IPS-18c (cell line): ENCODE measurements around the gene RAET1E.
"Not testable (repeated sequence)": the region's sequence is repeated elsewhere in the genome, so short reads cannot be mapped to it uniquely, and the experiment has no call there.

Source experiments
- H3K4me3 ChIP-seq: 2 replicates; pipeline ENCODE4 v1.7.0; 2013; ENCODE audit warnings: low read depth, mild to moderate bottlenecking, low read length, moderate library complexity; ENCODE audit not compliant: insufficient read depth
- H3K9me3 ChIP-seq: one replicate; pipeline ENCODE4 v1.6.1; 2013; ENCODE audit warnings: mild to moderate bottlenecking, low read length, moderate library complexity; ENCODE audit not compliant: control insufficient read depth, insufficient read depth

RAET1E gene

DNA sequence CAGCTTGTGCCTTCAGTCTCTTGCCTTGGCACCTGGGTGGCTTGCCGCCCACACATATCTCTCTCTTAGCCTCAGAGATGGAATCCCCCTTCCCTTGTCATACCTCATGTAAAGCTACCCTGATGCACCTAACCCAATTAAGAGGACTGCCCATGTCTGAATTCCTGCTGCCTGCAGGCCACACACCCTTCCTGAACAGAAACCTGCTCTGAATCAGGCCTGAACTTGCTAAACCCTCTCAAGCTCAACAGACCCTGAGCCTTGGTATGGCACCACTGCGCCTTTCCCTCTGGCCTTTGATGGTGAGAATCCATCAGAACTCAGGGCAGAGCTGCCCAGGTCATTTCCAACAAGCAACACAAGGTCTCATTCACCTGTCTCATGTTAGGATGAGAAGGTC is 19.8 kb upstream of the RAET1E start:
- Histone ChIP-seq H3K9me3 (no peaks in the 10 kb centered on the region), H3K4me3 (no peak overlapping the region)

DNA sequence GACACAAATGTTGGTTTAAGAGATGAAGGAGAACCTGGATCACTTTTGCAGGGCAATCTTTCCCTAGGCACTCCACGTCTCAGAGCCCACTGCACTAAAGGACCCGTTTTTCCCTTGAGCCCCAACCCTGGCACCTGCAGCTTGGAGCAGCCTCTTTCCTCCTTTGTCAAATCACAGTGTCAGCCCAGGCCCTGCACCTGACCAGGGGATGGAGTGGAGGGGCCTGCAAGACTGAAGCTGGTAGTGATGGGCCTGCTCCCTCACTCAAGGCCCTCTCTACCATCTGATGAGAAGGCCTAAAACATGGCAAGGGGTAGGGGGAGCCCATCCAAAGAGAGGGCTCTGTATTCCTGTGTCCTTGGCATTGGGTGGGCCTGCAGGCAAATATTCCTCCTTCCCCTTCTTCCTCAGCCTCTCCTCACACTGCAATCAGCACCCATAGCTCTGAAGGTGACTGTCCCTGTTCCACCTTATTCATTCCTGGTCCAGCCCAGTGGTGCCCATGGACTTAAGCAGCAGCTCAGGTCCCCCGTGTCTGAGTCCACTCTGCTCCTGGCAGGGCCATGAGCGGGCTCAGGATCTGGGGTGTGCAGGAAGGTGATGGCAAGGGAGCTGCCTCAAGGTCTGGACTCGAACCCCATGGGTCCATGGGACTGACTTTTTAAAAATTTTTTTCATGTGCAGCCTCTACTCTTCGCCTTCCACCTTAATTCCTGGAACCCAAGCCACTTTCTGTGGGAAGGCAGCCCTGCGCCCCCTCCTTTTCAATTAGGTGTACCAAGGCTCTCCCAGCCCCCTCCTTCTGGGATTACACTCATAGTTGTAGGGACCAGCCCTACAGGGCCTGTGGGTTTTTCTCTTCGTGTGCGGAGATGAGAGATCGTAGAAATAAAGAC is 18.3 kb upstream of the RAET1E start:
- H3K4me3 ChIP-seq = no peak overlapping the region
- no peaks in the 10 kb centered on the region for H3K9me3 ChIP-seq

DNA sequence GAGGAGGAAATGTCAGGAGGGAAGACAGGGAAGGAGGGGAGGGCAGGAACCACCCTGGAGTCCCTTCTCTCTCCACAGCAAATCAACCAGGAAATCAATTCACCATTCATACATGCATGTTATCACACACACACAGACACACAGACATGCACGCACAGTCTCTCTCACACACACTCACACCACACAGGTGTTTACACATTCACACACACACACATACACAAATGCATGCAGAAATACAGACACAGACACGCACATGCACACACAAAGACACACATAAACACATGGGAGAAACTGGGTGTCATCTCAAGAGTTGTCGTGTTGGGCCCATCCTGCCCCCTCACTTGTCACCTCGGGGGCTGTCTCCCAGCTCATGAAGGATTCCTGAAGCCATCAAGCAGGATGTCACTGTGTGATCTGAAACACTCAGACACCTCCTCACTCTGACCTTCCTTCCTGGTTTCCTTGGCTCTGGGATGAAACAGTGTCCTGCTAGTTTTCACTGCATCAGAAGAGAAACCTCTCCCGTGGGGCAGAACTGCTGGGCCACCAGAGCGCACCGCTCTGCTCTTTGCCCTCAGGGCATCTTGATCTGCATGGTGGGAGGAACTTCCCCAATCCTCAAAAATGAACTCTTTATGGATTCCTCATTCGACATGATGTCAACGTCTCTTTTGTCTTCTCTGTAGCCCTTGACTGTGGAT is 15.8 kb upstream of the RAET1E start:
- Histone ChIP-seq H3K9me3 (peaks cover 2% of the 10 kb centered on the region), H3K4me3 (no peak overlapping the region)

GRCh38 chr6:149913085-149913484 is 15.2 kb upstream of the RAET1E start:
- peaks cover 2% of the 10 kb centered on the region for H3K9me3 ChIP-seq

GRCh38 chr6:149912680-149913079 is 14.8 kb upstream of the RAET1E start:
- H3K9me3 ChIP-seq, H3K4me3 ChIP-seq: not testable (repeated sequence)

More at GRCh38 chr6:149913085-149913484, 15.2 kb upstream of the RAET1E start:
- no peak overlapping the region for H3K4me3 ChIP-seq

DNA sequence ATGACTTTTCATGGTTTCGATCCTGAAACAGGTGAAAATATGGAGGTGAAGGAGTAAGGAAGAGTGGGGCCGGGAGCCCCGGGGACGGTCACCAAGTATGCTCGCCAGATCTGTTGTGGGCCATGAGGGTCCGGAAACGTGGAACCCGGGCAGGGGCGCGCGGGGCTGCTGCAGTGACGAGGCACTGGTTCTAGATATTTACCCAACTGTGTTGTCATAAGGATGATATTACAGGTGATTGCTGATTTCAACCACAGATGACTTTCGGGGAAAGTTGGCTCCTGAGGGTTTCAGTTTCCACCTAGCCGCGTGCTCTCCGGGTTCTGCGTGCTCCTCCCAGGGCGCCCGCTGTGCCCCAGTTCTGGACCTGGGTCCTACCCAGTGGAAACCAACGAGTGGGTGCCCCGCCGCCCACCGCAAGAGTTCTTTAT is 12.8 kb upstream of the RAET1E start:
- Histone ChIP-seq H3K4me3 (no peak overlapping the region), H3K9me3 (peaks cover 5% of the 10 kb centered on the region)

DNA sequence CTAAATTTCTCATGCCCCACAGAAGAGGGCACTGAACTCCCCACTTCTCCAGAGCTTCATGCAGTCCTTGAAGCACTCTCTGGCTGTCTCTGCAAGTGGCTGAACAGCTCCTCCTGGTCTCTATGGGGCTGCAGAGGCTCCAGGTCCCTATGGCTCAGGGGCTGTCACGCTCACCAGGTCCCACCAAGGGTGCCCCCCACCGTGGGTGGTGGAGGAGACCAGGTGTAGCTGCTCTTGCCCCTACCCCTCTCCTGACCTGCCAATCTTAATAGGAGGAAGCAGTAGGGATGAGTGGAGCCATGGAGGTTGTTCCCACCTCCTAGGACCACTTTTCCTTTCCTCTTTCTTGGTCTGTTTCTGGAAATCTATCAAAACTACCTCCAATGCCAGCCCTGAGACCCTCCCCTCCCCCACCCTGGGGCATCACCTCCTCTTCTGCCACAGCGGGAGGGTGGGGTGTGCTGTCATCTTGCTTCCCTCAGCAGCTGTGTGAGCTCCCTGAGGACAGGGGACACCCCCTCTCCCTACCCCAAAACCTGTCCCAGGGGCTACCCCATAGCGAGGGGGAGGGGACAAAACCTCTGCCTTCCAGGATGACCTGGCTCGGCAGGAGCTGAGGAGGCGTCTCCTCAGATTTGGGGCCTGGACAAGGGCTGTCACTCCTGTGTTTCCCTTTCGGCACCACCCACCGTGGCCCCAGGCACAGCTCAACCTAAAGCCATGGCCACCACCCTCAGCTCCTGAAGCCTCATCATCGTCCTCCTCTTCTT is 12.0 kb upstream of the RAET1E start:
- Histone ChIP-seq H3K4me3 (no peak overlapping the region), H3K9me3 (peaks cover 5% of the 10 kb centered on the region)

- not testable (repeated sequence) for H3K9me3 ChIP-seq, H3K4me3 ChIP-seq
Measured at GRCh38 chr6:149908480-149908879, 10.6 kb upstream of the RAET1E start.

GRCh38 chr6:149907317-149907716 is 9.4 kb upstream of the RAET1E start:
- H3K4me3 ChIP-seq = no peak overlapping the region
- peaks cover 5% of the 10 kb centered on the region for H3K9me3 ChIP-seq

DNA sequence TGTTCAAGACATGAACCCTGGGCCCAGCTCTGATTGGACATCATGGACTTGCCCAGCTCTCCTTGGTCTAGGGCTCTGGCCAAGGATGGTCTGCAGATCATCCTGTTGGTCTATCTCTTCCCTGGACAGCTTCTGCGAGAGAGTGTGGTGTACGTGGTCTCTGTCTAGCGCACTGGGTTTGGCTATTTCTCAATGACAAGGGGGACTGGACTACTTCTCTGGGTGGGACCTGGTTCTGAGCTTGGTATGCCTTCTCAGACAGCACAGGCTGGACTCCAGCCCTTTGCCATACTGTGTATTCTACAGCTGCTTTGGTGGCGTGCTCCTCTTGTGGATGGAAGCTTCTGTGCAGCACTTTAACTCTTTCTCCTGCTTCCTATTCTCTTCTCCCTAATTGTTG is 8.5 kb upstream of the RAET1E start:
- Histone ChIP-seq H3K4me3 (no peak overlapping the region), H3K9me3 (peaks cover 5% of the 10 kb centered on the region)

DNA sequence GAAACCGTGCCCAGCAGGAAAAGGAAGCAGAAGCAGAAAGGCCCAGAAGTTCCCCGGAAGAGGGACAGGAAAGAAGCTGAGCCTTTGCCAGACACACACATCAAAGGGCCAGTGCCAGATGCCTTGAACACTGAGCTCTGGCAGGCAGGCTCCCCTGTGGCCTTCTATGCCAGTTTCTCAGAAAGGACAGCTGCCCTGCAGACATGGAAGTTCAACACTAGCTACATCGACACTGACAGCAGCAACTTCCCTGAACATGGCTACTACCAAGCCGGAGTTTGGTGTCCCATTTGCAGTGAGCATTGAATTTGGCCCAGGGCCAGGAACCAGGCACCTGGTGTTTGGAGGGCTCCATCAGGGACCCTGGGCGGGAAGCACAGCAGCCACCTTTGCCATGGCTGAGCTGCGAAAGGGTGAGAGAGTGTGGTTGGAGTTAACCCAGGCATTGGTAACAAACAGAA is 8.0 kb upstream of the RAET1E start:
- Histone ChIP-seq H3K9me3 (peaks cover 5% of the 10 kb centered on the region), H3K4me3 (no peak overlapping the region)

- Histone ChIP-seq H3K4me3 (no peak overlapping the region), H3K9me3 (peaks cover 5% of the 10 kb centered on the region)
Measured at GRCh38 chr6:149905371-149905910, 7.5 kb upstream of the RAET1E start.

DNA sequence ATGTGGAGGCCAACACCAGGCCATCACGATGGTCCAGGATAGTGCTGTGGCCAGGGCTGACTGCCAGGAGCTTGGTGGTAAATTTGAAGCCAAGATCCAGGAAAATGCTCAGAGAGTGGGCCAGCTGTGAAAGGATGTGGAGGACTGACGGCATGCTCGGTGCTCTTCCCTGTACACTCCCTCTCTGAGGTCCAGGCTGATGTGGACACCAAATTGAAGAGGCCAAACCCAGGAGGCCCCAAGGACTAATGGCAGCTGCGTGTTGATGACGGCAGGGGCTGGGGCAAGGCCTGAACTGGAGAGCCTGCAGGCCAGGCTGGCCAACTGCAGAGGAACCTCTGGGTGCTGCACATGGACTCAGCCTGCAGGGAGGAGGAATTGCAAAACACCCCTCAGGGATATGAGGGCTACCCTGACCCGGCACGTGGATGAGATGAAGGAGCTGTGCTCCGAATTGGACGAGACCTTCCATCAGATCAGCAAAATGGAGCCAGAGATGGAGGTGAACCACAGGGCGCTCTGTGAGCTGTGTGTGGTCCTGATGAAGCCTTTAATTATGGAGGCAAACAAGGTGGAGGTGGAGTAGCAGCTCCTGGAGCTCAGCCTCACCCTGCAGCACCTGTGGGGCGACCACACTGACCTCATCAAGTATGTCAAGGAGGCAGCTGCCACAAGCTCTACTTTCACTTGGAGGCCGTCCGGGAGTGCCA is 6.9 kb upstream of the RAET1E start:
- H3K9me3 ChIP-seq = peaks cover 3% of the 10 kb centered on the region

GRCh38 chr6:149903938-149904611 is 6.2 kb upstream of the RAET1E start:
- H3K9me3 ChIP-seq = peaks cover 3% of the 10 kb centered on the region
- no peak overlapping the region for H3K4me3 ChIP-seq

More for the DNA sequence above, 6.9 kb upstream of the RAET1E start:
- H3K4me3 ChIP-seq = no peak overlapping the region

DNA sequence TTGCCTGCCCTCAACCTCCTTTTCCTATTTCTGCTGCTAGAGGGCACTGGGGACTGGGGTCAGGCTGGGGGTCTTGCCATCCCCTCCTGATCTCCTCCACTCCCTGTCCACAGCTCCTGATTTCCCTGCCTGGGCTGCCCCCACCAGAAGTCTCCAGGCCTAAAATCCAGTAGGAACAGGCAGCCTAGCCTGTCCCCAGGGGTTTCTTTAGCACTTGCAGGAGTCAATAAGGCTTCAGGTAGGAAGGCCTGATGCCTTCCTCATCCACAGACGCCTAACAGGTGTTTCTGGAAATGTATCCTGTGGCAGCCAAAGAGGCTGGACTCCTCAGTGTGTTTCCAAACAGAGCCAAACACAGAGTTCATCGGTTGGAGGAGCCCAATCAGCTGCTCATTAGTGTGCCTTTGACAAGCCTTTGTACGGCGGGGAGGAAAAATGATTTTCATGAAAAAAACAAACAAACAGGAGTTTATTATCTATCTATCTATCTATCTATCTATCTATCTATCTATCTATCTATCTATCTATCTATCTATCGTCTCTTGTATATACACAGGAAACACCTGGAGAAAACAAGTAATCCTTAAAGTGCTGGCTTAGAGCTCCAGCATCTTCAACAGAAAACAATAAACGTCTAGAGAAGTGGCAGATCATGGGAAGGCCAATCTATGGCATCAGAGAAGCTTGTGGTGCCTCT is 3.7 kb upstream of the RAET1E start:
- H3K9me3 ChIP-seq = no peaks in the 10 kb centered on the region
- no peak overlapping the region for H3K4me3 ChIP-seq
